ENCODE data around the gene TAF5.

DNA sequence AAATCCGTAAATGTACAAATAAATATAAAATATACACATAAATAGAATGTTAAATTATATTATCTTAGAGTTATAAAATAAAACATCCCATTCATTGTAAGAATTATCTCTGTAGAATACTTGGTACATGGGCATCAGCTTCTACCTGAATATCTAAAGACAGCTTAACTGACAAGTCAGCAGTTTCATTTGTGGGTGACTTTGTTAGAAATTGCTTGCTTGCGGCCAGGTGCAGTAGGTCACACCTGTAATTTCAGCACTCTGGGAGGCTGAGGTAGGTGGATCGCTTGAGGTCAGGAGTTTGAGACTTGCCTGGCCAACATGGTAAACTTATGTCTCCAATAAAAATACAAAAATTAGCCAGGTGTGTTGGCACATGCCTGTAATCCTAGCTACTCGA, 31.4 kb upstream of the TAF5 start:
- TF ChIP-seq CTCF (conservative IDR thresholded peaks at IDR 0.05; ENCODE audit: low read depth in 2 of 2) (no peak), EZH2 (IDR thresholded peaks at IDR 0.05; ENCODE audit: low read depth, unreplicated experiment) (no peak), STAT1 (IDR thresholded peaks at IDR 0.05; ENCODE audit: unreplicated experiment) (no peak)
